ENCODE results near the gene MIEN1.
"Not testable (repeated sequence)": the region's sequence is repeated elsewhere in the genome, so short reads cannot be mapped to it uniquely, and the experiment has no call there.

Gene MIEN1

GRCh38 chr17:39738983-39739884, 8.9 kb upstream of the MIEN1 start:
- FAIRE-seq: no peak

DNA sequence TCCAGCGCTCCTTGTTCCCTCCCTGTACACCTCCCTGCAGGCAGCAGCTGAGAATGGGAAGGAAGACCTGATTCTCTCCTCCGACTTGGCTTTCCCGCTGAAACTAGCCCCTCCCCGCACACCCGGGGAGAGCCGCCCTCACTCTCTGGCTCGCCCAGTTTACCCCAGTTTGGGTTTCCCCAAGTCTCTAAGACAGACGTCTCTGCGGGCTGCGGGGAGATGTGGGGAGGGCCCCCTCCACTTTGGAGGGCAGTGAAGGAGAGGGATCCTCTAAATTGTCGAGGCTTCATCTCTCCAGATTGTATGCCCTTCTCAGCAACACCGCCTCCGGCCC, 8.2 kb upstream of the MIEN1 start:
- FAIRE-seq: no peak

- FAIRE-seq: no peak
Observed at GRCh38 chr17:39737760-39738567, 7.6 kb upstream of the MIEN1 start, which contains the start of gene GRB7. TSS of gene GRB7 (plus strand) at chr17:39737938. CDS start at chr17:39742302, 4,364 bp downstream.

DNA sequence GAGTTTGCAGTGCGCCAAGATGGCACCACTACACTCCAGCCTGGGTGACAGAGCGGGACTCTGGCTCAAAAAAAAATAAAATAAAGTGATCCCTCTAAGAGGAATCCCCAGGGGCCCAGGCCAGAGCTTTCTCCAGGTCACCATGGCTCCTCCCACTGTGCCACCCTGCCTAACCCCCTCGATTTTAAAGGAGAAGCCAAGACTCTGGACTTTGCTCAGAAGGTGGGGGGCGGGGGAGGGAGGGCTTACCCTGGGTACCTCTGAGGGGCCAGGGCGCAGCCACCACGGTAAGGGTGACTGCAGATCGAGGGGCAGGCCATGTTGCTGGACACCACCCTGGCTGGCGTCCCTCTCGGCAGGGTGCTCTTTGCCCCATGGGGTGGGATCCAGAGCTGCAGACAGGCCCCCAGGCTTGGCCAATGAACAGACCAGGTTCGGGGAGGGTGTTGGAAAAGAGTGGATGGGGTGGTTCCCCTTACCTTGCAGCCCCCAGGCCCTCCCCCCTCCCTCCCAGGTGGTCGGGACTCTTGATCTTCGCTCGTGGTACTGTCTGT, 7.0 kb upstream of the MIEN1 start:
- FAIRE-seq: no peak

DNA sequence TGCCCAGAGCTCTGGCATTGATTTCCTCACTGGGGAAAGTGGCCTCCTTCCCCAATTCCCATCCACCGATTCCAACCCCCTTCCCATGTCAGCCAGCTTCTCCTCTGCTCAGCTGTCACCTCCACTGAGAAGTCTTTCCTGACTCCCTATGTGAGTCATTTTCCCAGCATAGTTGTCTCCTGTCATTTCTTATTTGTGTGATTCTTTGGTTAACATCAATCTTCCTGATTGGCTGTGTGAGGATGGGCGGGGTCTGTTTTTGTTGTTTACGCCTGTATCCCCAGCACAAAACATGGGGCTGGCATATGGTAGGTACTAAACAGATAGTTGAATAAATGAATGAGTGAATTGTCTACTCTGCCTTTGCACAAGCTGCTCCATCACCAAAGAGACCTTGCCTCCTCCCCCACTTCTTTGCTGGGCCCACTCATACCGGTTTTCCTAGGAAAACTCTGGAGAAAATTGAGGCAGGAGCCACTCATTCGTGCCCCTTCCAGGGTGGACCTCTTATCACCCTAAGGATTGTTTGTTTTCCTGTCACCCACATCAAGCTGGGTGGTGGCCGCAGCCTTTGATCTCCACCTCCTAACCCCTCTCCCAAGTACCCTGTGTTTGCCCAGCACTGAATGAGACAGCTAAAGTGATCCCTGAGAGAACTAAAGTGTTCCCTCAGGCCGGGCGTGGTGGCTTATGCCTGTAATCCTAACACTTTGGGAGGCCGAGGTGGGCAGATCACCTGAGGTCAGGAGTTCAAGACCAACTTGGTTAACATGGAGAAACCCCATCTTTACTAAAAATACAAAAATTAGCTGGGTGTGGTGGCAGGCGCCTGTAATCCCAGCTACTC, 6.2 kb upstream of the MIEN1 start:
- FAIRE-seq: no peak

- FAIRE-seq: no peak
Observed at GRCh38 chr17:39735882-39736281, 5.5 kb upstream of the MIEN1 start.

DNA sequence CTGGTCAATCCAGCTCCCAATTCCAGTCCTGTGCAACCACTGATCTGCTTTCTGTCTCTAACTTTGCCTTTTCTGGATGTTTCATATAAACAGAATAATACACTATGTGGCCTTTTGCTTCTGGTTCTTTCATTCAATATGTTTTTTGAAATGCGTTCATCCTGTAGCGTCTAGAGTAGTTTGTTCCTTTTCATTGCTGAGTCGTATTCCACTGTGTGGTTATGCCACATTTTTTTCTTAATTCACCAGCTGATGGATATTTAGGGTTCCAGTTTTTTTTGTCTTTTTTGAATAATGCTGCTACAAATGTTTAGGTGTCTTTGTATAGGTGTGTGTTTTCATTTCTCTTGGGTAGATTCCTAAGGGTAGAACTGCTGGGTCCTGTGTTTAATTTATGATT, 2.3 kb upstream of the MIEN1 start:
- no peak for FAIRE-seq

- FAIRE-seq: no peak
Observed at GRCh38 chr17:39729280-39729851, 966 bp downstream of the MIEN1 start.

DNA sequence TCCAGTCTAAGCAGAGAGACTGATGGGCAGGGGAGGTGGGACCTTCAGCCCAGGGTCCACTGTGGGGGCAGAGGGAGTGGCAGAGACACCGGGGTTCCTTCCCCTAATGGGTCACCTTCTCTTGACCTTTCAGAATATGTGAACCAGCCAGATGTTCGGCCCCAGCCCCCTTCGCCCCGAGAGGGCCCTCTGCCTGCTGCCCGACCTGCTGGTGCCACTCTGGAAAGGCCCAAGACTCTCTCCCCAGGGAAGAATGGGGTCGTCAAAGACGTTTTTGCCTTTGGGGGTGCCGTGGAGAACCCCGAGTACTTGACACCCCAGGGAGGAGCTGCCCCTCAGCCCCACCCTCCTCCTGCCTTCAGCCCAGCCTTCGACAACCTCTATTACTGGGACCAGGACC, 2.8 kb downstream of the MIEN1 start:
- FAIRE-seq: no peak

- no peak for FAIRE-seq
Observed at GRCh38 chr17:39726617-39727016, 3.7 kb downstream of the MIEN1 start.

DNA sequence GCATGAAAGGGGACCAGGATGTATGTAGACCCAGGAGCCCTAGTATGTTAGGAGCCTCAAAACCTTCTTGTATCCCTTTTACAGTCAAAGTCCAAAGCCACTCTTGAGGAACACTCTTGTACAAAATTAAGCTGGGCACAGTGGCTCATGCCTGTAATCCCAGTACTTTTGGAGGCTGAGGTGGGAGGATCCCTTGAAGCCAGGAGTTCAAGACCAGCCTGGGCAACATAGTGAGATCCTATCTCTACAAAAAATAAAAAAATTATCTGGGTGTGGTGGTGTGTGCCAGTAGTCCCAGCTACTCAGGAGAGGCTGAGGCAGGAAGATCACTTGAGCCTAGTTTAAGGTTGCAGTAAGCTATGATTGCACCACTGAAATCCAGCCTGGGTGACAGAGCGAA, 4.4 kb downstream of the MIEN1 start:
- not testable (repeated sequence) for FAIRE-seq

DNA sequence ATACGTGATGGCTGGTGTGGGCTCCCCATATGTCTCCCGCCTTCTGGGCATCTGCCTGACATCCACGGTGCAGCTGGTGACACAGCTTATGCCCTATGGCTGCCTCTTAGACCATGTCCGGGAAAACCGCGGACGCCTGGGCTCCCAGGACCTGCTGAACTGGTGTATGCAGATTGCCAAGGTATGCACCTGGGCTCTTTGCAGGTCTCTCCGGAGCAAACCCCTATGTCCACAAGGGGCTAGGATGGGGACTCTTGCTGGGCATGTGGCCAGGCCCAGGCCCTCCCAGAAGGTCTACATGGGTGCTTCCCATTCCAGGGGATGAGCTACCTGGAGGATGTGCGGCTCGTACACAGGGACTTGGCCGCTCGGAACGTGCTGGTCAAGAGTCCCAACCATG, 5.6 kb downstream of the MIEN1 start:
- no peak for FAIRE-seq

- FAIRE-seq: no peak
Observed at GRCh38 chr17:39722965-39723848, 7.1 kb downstream of the MIEN1 start.

GRCh38 chr17:39722104-39722503, 8.2 kb downstream of the MIEN1 start:
- no peak for FAIRE-seq

GRCh38 chr17:39719563-39720355, 10.6 kb downstream of the MIEN1 start:
- no peak for FAIRE-seq

- FAIRE-seq: no peak
Observed at GRCh38 chr17:39717660-39718059, 12.7 kb downstream of the MIEN1 start.

- no peak for FAIRE-seq
Observed at GRCh38 chr17:39716879-39717536, 13.3 kb downstream of the MIEN1 start.

DNA sequence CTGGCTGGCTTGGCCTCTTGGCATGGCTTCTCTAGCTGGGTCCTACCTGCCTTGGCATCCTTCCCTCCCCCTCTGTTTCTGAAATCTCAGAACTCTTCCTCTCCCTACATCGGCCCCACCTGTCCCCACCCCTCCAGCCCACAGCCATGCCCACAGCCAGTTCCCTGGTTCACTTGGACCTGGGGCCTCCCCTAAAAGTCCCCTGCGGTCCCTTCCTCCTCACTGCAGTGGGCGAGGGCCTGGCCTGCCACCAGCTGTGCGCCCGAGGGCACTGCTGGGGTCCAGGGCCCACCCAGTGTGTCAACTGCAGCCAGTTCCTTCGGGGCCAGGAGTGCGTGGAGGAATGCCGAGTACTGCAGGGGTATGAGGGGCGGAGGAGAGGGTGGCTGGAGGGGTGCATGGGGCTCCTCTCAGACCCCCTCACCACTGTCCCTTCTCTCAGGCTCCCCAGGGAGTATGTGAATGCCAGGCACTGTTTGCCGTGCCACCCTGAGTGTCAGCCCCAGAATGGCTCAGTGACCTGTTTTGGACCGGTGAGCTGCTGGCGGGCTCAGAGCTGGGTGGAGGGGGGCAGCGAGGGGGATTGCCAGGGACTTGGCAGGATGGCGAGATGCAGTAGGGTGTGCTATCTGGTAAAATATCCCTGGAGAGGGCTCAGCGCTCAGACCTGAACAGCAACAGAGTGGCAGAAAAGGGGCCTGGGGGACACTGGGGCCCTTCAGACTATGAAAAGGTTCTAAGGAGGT, 14.1 kb downstream of the MIEN1 start:
- FAIRE-seq: no peak

Data from colon (tissue), 2 donors.